ENCODE data around the gene SMIM41.

Gene SMIM41

GRCh38 chr12:52090291-52090690 is 10.8 kb downstream of the SMIM41 start:
- TF ChIP-seq, protein P1, sequence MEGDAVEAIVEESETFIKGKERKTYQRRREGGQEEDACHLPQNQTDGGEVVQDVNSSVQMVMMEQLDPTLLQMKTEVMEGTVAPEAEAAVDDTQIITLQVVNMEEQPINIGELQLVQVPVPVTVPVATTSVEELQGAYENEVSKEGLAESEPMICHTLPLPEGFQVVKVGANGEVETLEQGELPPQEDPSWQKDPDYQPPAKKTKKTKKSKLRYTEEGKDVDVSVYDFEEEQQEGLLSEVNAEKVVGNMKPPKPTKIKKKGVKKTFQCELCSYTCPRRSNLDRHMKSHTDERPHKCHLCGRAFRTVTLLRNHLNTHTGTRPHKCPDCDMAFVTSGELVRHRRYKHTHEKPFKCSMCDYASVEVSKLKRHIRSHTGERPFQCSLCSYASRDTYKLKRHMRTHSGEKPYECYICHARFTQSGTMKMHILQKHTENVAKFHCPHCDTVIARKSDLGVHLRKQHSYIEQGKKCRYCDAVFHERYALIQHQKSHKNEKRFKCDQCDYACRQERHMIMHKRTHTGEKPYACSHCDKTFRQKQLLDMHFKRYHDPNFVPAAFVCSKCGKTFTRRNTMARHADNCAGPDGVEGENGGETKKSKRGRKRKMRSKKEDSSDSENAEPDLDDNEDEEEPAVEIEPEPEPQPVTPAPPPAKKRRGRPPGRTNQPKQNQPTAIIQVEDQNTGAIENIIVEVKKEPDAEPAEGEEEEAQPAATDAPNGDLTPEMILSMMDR (IDR thresholded peaks at IDR 0.05; ENCODE audit: low read depth, low read length, missing control alignments), result no peak
- peaks cover 25% of the 10 kb centered on the region for H3K27me3 ChIP-seq (replicated peaks)
- no peak for DNase-seq
- no peaks in the 10 kb centered on the region for H3K36me3 ChIP-seq (replicated peaks)
- H3K4me3 ChIP-seq (ENCODE audit: low read depth, low read length), result no peak overlapping the region
- in situ Hi-C loops (cut with HindIII; ENCODE audit: low pct_ligation_motif_present, low sequenced_read_pairs), result no loop called here
- H3K27ac ChIP-seq, result no peak overlapping the region

DNA sequence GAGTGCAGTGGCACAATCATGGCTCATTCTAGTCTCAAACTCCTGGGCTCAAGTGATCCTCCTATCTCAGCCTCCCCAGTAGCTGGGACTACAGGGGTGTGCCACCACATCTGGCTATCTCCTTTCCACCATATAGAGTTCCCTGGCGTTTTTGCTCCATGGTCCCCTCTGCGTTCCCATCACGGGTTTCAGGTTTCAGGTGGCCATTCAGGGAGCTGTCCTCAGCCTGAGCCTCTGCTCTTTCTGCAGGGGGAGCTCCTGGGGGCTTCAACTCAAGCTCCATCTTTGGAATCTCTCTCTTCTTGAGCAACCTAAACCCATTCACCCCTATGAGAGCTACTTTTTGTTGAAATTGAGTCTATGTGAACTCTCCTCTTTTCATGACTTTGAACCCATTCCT is 11.6 kb downstream of the SMIM41 start:
- Histone ChIP-seq H3K36me3 (replicated peaks) (no peaks in the 10 kb centered on the region), H3K27me3 (replicated peaks) (peaks cover 25% of the 10 kb centered on the region), H3K4me3 (ENCODE audit: low read depth, low read length) (no peak overlapping the region), H3K27ac (no peak overlapping the region)
- TF ChIP-seq, protein P1 (IDR thresholded peaks at IDR 0.05; ENCODE audit: low read depth, low read length, missing control alignments), result no peak
- DNase-seq, result no peak
- in situ Hi-C loops (cut with HindIII; ENCODE audit: low pct_ligation_motif_present, low sequenced_read_pairs), result no loop called here

DNA sequence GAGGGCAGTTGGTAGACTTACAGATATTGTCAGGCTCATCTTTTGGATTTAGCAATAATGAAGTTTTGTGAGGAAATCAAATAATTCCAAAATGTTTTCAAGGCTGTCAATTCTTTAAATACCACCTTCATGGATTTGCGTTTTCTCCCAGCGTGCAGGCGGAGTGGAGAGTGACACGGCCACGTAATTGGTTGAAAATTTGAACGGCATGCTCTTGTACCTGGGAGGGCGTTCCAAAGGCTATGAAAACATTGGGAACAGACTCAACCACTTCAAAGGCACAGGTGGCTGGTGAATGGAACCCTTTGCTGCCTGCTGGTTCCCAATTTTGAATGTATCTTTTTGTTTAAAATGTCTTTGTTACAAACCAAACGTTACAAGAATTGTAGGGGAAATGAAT is 12.4 kb downstream of the SMIM41 start:
- DNase-seq, result no peak
- in situ Hi-C loops (cut with HindIII; ENCODE audit: low pct_ligation_motif_present, low sequenced_read_pairs), result no loop called here
- Histone ChIP-seq H3K36me3 (replicated peaks) (no peaks in the 10 kb centered on the region), H3K4me3 (ENCODE audit: low read depth, low read length) (no peak overlapping the region), H3K27ac (no peak overlapping the region), H3K27me3 (replicated peaks) (peaks cover 25% of the 10 kb centered on the region)
- TF ChIP-seq, protein P1 (IDR thresholded peaks at IDR 0.05; ENCODE audit: low read depth, low read length, missing control alignments), result no peak

DNA sequence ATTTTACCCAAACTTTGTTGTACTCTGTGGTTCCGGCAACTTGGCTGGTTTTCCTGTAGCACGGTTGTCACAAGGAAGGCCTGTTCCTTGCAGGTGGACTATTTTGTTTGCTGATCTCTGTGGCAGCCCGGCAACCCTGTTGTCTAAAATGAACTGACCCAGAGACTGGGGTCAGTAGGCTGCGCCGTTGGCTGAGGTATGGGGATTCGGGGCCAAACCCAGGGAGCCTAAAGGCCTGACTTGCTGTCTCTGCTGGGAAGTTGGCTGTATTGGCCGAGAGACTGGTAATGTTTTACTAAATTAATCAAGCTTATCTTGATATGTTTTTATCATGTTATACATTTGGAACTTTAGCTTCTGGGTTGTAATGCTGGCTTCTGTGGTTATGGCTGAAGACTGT is 13.8 kb downstream of the SMIM41 start:
- no peak overlapping the region for H3K27ac ChIP-seq
- TF ChIP-seq, protein P1 (IDR thresholded peaks at IDR 0.05; ENCODE audit: low read depth, low read length, missing control alignments), result no peak
- no peak for DNase-seq

DNA sequence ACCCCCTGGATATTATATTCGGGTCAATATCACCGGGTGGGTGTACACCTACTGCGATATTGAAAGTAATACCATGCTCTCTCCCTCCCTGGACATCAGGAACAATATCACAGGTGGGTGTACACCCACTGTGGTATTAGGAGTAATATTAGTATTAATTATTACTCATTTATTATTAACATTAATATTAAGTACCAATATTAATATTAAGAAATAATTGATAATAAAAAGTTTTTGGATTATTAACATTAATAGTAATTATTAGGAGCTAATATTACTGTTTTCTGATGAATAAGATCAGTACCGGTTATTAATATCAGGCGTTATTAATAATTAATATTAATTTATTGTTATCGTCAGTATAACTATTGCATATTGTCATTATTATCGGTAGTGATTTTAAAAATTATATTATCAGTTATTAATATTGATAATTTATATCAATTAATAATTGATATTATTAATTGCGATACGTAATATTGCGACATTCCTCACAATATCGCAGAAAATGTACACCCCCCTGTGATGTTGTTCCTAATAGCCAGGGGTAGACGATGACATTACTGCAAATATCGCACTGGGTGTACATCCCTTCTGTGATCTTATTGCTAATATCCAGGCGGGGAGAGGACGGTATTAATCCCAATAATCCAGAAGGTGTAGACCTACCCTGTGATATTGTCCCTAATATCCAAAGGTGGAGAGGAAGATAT is 17.0 kb downstream of the SMIM41 start:
- in situ Hi-C loops (cut with HindIII; ENCODE audit: low pct_ligation_motif_present, low sequenced_read_pairs), result no loop called here
- Histone ChIP-seq H3K27me3 (replicated peaks) (peaks cover 7% of the 10 kb centered on the region), H3K36me3 (replicated peaks) (no peaks in the 10 kb centered on the region), H3K4me3 (ENCODE audit: low read depth, low read length) (no peak overlapping the region), H3K27ac (no peak overlapping the region)
- TF ChIP-seq, protein P1 (IDR thresholded peaks at IDR 0.05; ENCODE audit: low read depth, low read length, missing control alignments), result no peak
- no peak for DNase-seq

More for the DNA sequence above, 13.8 kb downstream of the SMIM41 start:
- Histone ChIP-seq H3K27me3 (replicated peaks) (peaks cover 18% of the 10 kb centered on the region), H3K36me3 (replicated peaks) (no peaks in the 10 kb centered on the region), H3K4me3 (ENCODE audit: low read depth, low read length) (no peak overlapping the region)
- in situ Hi-C loops (cut with HindIII; ENCODE audit: low pct_ligation_motif_present, low sequenced_read_pairs), result no loop called here

Data from brain microvascular endothelial cell (primary cell).